Measurements from ENCODE around the gene LARGE2. TPM values are rescaled to one million over a fixed set of nuclear protein-coding genes. Genes with fewer than 3 reads are reported as not detected.

Gene LARGE2
- total and polyA plus RNA-seq, 7 donors, result 0.13 TPM; not detected in 6

DNA sequence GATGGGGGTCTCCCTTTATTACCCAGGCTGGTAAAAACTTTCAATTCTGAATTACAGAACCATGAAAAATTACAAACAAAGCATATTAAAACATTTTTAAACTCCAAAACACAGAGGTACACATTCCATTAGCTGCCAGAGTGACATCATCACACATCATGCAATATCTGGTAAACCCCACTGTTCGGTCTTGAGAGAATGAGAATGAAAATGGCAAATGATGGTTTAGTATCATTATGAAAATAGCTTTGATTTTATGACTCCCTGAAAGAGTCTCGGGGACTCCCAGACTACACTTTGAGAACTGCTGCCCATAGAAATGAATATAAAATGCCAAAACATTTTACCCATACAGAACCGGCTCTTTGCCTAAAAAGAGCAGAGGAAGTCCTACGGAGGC lies 18.8 kb downstream of the LARGE2 start:
- H3K27ac ChIP-seq, result no peak overlapping the region
- no peaks in the 10 kb centered on the region for H3K9me3 ChIP-seq
- TF ChIP-seq, protein P1, sequence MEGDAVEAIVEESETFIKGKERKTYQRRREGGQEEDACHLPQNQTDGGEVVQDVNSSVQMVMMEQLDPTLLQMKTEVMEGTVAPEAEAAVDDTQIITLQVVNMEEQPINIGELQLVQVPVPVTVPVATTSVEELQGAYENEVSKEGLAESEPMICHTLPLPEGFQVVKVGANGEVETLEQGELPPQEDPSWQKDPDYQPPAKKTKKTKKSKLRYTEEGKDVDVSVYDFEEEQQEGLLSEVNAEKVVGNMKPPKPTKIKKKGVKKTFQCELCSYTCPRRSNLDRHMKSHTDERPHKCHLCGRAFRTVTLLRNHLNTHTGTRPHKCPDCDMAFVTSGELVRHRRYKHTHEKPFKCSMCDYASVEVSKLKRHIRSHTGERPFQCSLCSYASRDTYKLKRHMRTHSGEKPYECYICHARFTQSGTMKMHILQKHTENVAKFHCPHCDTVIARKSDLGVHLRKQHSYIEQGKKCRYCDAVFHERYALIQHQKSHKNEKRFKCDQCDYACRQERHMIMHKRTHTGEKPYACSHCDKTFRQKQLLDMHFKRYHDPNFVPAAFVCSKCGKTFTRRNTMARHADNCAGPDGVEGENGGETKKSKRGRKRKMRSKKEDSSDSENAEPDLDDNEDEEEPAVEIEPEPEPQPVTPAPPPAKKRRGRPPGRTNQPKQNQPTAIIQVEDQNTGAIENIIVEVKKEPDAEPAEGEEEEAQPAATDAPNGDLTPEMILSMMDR (IDR thresholded peaks at IDR 0.05), result no peak
- no peak overlapping the region for H3K4me3 ChIP-seq
- 94 to 97% (median 94%) methylated on average over 4 of the region's 4 CpGs for WGBS, 3 donors
- H3K36me3 ChIP-seq (ENCODE audit: insufficient read depth in 1 of 2, low read depth in 1 of 2), result peaks cover 3 to 54% of the 10 kb centered on the region in 2 donors
- H3K4me1 ChIP-seq, result peaks cover 7% of the 10 kb centered on the region
- DNase-seq (no peak), ATAC-seq (no peak)
- no peaks in the 10 kb centered on the region for H3K27me3 ChIP-seq (ENCODE audit: insufficient read depth in 3 of 3, low read length in 2 of 3)
- intact Hi-C loops (cut with DNase I), result no loop called here

DNA sequence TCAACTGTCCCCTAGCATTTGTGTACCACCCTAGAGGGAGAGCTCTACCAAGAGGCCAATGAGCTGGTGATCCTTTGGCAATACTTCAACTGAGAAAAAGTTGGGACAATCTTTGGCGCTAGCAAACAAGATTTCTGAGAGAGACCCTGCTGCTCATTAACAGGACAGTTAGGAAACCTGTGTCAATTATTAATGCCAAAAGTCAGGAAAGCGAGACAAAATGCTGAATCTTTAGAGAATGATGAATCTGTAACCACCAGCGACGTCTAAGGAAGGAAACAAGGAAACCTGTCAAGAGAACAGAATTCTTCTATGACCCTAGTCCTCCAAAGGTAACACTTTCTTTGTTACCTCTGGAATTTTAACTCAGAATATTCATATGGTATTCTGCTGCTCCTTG lies 19.9 kb downstream of the LARGE2 start:
- H3K4me1 ChIP-seq, result peaks cover 5% of the 10 kb centered on the region

DNA sequence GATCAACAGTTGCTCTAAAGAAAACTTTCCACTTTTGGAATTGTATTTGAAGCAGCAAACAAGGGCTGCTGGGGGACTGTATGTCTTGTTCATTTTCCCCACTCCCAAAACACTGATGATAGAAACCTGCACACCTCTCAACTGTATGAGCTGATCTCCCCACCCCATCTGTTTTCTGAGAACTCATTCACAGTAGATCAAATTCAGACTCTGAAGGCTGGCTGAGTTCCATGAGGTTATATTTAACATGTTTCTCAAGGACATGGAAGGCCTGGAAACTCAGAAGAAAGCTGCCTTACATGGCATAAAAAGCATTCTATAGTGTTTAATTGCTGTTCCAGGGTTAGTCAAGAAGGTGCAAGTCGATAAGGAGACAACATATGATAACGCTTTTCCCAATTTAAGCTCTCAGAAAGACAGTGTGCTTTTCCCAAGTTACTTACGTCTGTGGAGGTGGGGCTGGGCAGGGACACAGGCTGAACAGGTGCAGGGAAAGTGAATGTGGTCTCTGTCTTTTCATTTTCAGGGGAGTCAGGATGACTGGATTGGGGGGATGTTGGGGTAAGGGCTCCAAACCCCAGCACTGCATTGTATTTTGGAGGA lies 23.0 kb downstream of the LARGE2 start:
- WGBS, 3 donors, result 50 to 72% (median 55%) methylated on average over 3 of the region's 3 CpGs
- intact Hi-C loops (cut with DNase I), result no loop called here
- peak in 2 of 4 donors; percentile 23 to 69 for ATAC-seq

More for the DNA sequence above, 19.9 kb downstream of the LARGE2 start:
- Histone ChIP-seq H3K36me3 (ENCODE audit: insufficient read depth in 1 of 2, low read depth in 1 of 2) (peaks cover 3 to 62% of the 10 kb centered on the region in 2 donors), H3K27ac (no peak overlapping the region), H3K9me3 (no peaks in the 10 kb centered on the region), H3K27me3 (ENCODE audit: insufficient read depth in 3 of 3, low read length in 2 of 3) (no peaks in the 10 kb centered on the region), H3K4me3 (no peak overlapping the region)
- TF ChIP-seq, protein P1 (IDR thresholded peaks at IDR 0.05), result no peak
- DNase-seq (no peak), ATAC-seq (no peak)
- intact Hi-C loops (cut with DNase I), result no loop called here
- WGBS, 3 donors, result 88 to 95% (median 95%) methylated on average over 4 of the region's 4 CpGs

DNA sequence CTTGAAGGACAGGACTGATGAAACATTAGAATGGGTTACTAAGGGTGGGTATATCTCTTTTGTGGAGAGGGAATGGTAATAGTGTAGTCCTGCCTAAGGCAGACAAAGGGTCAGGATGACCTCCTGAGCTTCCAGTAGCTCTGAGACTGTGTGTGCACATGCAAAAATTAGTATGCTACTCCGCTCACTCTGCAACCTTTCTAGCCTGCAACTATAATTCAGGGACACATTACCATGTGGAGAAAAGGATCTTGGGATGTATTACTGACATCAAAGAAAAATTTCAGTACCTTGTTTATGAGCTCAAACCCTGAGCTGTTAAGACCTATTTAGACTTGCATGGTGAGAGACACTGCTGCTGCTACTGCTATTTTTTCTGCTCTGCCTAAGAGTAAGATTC lies 25.4 kb downstream of the LARGE2 start:
- Histone ChIP-seq H3K4me3 (no peak overlapping the region), H3K9me3 (no peaks in the 10 kb centered on the region), H3K4me1 (peaks cover 5% of the 10 kb centered on the region), H3K36me3 (ENCODE audit: insufficient read depth in 1 of 2, low read depth in 1 of 2) (peaks cover 11 to 96% of the 10 kb centered on the region in 2 donors), H3K27ac (no peak overlapping the region), H3K27me3 (ENCODE audit: insufficient read depth in 3 of 3, low read length in 2 of 3) (no peaks in the 10 kb centered on the region)
- 96 to 100% (median 98%) methylated on average over 1 of the region's 1 CpG for WGBS, 3 donors
- intact Hi-C loops (cut with DNase I), result no loop called here
- ATAC-seq, result no peak
- TF ChIP-seq, protein P1 (IDR thresholded peaks at IDR 0.05), result no peak
- no peak for DNase-seq

More for the DNA sequence above, 23.0 kb downstream of the LARGE2 start:
- Histone ChIP-seq H3K27ac (peak overlapping the region; percentile 28), H3K27me3 (ENCODE audit: insufficient read depth in 3 of 3, low read length in 2 of 3) (no peaks in the 10 kb centered on the region), H3K9me3 (no peaks in the 10 kb centered on the region), H3K4me3 (no peak overlapping the region), H3K4me1 (peaks cover 5% of the 10 kb centered on the region), H3K36me3 (ENCODE audit: insufficient read depth in 1 of 2, low read depth in 1 of 2) (peaks cover 11 to 93% of the 10 kb centered on the region in 2 donors)
- no peak for DNase-seq
- TF ChIP-seq, protein P1 (IDR thresholded peaks at IDR 0.05), result no peak

DNA sequence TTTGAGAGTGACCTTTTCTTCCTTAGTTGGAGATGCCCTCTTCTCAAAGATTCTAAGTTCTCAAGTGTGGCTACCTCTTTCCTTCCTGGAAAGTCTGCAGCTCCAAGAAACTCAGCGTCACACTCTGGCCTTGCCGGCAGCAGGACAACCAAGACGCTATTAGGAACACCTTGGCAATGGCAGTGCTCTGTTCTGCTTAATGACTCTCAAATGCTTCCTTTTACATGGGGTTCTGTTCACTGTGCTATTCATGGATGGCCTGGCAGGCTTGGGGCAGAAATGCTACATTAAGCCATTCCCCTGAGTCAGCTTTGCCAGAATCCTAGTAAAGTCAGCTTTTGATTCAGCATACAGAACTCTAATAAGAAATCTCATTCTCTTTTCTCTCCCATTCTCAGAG lies 25.9 kb downstream of the LARGE2 start:
- H3K27ac ChIP-seq, result no peak overlapping the region
- peaks cover 11 to 96% of the 10 kb centered on the region in 2 donors for H3K36me3 ChIP-seq (ENCODE audit: insufficient read depth in 1 of 2, low read depth in 1 of 2)
- H3K9me3 ChIP-seq, result no peaks in the 10 kb centered on the region
- no peak overlapping the region for H3K4me3 ChIP-seq
- intact Hi-C loops (cut with DNase I), result no loop called here
- no peaks in the 10 kb centered on the region for H3K27me3 ChIP-seq (ENCODE audit: insufficient read depth in 3 of 3, low read length in 2 of 3)
- H3K4me1 ChIP-seq, result peaks cover 5% of the 10 kb centered on the region
- DNase-seq (no peak), ATAC-seq (no peak)
- 72 to 97% (median 88%) methylated on average over 3 of the region's 3 CpGs for WGBS, 3 donors
- TF ChIP-seq, protein P1 (IDR thresholded peaks at IDR 0.05), result no peak

Measured in psoas muscle (tissue), 8 donors.